Fibroblast of peridontal ligament (primary cell): ENCODE data around the gene HOOK2.

Experiments used
- DNase-seq: peaks from one replicate; pipeline ENCODE4 v3.0.0-alpha.2; 2010; ENCODE audit errors: extremely low read depth

Gene HOOK2

DNA sequence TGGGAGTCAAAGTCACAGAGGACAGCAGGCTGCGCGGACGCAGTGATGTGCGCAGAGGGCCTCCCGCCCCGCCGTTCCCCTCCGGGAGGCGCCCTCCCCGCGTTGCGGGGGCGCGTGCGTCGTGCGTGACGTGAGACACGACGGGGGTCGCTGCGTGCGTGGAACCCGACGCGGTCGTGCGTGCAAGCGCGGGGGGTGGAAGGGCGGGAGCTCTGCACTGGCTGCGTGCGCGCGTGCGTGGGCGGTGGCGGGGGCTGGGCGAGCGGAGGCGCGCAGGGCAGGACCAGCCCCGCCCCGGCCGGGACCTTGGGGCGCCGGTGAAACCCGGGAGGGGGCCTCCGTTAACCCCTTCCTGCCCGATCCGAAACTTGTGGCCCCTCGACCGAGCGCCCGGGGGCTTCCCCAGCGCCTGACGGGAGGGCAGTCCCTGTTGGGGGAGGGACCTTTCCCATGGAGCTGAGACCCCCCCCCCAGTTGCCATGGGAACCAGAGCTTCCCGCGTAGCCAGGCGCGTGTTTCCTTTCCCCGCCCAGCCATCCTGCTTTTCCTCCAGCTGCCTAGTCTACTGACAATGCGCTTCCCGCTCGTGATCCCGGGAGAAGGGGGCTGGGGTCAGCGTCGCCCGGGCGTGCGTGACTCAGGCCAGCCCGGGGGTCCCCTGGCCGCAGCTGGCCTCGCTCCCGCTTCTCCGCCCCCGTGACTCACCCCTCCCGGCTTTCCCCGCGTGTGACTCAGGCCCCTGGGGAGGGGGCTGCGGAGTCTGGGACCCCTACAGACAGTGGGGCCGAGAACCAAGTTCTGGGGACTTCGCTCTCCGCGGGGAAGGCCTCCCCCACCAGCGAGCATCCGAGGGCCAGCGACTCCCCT, 7.3 kb upstream of the HOOK2 start:
- peak; percentile 82 for DNase-seq

GRCh38 chr19:12782174-12782423, 6.7 kb upstream of the HOOK2 start:
- no peak for DNase-seq

GRCh38 chr19:12779162-12779993, 4.0 kb upstream of the HOOK2 start:
- peak; percentile 91 for DNase-seq

GRCh38 chr19:12778905-12779161, 3.5 kb upstream of the HOOK2 start:
- no peak for DNase-seq

DNA sequence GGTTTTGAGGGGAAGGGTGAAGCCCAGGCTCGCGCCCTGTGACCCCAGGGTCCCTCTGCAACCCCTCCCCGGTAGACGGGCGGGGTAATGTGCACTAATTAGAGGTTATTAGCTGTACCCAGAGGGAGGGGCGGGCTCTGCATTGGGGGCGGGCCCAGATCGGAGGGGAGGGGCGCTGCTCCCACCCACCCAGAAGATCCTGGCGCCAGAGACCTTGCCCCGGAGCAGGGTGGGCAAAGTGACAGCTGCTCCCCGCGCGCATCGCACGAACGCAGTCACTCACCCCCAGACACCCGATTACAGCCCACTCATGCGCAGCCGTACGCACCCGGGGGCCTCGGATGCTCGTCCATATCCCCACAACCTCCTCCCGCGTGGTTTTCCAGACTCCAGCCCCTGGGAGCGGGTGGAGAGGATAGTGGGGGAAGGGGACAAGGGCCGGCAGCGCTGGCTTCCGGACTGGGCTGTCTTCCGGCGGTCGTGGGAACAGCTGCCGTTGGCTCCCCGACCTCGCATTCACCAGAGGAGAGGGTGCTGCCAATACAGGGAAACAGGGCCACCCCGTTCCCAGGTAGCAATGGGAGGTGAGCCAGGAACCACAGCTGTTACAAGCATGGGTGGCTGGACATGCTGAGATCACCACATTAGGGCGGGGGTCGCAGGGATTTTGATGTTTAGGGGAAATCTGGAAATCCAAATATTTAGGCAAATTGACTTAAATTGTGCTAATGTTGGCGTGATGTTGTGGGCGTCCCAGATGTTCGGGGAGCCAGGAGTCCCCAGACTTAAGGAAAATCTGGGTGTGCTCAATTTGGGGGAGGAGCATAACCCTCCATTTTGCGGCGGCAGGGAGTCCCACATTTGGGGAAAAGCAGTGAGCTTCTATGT, 2.9 kb upstream of the HOOK2 start:
- DNase-seq, result peak; percentile 73

GRCh38 chr19:12777217-12778016, 2.1 kb upstream of the HOOK2 start:
- DNase-seq, result peak; percentile 71

DNA sequence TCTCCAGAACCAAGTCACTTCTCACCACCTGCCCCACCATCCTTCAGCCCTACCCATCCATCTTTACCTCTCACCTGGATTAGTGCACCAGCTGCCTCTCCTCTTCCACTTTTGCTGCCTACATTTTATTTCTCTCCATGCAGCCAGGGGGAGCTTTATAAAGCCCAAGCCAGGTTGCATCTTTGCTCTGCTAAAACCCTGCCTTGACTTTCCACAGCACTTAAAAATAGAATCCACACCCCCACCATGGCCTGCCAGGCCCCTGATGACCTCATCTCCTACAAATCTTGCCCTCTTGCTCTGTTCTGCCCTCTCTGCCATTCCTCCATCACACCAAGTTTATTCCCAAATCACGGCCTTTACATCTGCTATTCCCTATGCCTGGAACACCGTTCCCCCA, 1.8 kb downstream of the HOOK2 start:
- DNase-seq, result peak; percentile 73

DNA sequence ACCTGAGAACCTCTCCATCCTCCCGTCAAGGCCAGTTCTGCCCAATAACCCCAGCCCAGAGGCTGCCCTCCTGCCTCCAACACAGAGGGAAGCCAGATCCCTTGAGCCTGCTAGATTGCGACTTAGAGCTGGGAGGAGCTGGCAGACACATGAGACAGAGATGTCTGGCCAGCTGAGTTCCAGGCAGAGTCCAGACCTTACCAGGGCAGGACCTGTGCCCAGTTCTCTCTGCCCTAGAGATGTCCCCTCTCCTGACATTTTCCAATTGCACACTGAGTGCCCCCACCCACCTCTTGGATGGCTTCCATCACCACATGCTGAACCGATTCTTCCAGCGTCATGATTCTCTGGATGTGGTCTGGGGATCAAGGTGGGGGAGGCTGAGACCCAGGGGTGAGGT, 3.0 kb downstream of the HOOK2 start:
- DNase-seq, result no peak

- DNase-seq, result no peak
Observed at GRCh38 chr19:12770922-12771321, 4.4 kb downstream of the HOOK2 start.

GRCh38 chr19:12769689-12770088, 5.7 kb downstream of the HOOK2 start:
- no peak for DNase-seq

DNA sequence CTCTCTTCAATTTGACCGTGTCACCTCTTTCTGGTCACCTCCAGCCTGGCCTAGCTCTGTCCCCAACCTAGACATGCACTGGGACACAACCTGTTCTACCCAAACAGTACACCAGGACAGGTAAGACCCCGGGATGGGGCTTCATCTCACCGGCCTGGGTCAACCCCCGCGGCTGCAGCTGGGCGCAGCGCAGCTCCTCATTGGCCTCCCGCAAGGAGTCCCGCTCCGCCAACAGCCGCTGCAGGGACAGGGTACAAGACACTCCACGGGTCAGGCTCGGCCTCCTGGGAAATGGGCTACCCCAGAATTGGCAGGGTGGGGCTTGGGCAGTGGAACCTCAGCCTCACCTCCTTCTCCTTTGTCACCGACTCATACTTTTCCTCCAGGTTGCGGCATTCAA, 7.7 kb downstream of the HOOK2 start:
- no peak for DNase-seq

DNA sequence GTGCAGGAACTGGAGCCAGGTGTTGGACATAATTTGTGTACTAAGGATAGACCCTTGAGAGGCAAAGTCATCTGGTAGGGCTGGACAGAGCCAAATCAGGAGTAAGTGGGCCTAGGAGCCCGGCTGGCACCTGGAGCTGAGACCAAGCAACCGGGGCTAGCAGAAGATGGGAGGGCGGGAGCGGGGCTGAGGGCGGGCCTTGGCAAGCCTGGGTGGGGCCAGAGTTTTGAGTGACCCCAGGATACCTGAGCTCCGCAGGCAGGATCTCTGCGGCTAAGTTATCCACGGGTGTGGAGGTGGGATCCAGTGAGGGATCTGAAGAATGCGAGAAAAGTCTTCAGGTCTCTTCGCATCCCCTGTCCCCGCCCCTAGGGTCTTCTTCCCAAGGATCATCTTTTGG, 8.2 kb downstream of the HOOK2 start:
- no peak for DNase-seq

GRCh38 chr19:12766051-12766521, 9.3 kb downstream of the HOOK2 start:
- peak; percentile 71 for DNase-seq

DNA sequence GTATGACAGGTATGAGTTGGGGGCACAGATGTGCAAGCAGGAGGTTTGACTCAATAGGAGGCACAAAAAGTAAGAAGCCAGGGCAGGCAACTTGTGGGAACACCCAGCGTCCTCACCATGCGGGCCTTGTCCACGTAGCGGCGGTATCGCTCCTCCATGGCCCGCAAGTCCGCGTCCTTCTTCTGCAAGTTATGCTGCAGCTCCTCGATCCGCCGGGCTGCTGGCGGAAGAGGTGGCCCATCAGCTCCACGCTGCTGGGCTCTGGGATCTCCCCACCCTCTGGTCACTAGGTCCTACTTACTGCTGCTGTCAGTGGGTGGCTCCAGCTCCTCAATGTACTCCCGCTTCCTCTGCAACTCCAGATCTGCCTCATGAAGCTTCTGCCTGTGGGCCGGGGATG, 10.7 kb downstream of the HOOK2 start:
- no peak for DNase-seq

DNA sequence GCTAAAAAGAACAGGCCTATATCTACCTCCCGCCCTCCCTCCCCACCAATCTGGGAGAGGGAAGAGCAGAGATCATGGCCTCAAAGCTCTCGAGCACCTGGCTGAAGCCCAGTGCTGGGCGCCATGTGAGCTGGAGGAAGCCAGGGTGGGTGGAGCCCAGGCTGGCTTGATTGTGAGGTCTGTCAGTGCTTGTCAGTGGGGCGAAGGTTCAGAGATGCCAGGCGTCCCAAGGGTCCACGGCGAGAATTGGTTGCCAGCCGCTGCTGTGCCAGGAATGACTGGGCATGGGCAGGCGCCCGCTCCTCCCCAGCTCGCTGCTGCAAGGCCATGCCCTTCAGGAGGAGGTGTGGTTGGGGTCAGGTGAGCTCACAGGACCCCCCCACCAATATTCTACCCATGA, 12.3 kb downstream of the HOOK2 start:
- DNase-seq, result no peak

DNA sequence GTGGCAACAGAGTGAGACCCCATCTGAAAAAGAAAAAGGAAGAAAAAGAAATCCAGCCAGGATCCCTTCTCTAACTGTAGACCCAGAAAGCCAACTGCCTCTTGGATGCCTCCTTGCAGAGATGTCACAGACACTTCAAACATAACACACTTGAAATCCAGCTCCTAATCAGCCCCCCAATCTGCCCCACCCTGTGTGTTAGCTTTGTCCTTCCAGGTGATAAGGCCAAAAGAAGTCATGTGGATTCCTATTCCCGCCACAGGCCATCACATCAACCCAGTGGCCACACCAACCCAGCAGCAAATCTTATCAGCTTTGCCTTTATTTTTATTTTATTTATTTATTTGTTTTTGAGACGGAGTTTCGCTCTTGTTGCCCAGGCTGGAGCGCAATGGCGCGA, 15.7 kb downstream of the HOOK2 start:
- DNase-seq, result no peak

DNA sequence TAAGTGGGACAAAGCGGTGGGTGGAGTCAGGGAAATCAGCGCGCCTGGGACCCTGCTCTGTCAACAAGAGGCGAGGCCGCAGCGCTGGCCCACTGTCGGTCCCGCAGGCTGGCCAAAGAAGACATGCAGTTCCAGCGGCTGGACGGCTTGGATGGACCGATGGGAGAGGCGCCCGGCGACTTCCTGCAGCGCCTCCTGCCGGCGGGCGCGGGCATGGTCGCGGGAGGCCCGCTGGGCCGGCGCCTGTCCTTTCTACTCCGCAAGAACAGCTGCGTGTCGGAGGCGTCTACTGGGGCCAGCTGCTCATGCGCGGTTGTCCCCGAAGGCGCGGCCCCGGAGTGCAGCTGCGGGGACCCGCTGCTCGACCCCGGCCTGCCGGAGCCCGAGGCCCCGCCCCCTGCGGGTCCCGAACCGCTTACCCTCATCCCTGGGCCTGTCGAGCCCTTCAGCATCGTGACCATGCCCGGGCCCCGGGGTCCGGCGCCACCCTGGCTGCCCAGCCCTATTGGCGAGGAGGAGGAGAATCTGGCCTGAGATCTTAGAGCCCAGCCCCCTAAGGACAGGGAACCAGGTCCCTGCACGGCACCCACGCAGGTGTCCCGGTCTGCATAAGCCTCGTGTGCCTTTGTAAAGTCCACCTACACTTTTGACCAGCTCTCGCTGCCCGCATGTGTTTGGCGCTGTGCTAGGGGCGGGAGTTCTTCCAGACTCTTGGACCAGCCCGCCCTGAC, 17.6 kb downstream of the HOOK2 start:
- DNase-seq, result peak; percentile 62

DNA sequence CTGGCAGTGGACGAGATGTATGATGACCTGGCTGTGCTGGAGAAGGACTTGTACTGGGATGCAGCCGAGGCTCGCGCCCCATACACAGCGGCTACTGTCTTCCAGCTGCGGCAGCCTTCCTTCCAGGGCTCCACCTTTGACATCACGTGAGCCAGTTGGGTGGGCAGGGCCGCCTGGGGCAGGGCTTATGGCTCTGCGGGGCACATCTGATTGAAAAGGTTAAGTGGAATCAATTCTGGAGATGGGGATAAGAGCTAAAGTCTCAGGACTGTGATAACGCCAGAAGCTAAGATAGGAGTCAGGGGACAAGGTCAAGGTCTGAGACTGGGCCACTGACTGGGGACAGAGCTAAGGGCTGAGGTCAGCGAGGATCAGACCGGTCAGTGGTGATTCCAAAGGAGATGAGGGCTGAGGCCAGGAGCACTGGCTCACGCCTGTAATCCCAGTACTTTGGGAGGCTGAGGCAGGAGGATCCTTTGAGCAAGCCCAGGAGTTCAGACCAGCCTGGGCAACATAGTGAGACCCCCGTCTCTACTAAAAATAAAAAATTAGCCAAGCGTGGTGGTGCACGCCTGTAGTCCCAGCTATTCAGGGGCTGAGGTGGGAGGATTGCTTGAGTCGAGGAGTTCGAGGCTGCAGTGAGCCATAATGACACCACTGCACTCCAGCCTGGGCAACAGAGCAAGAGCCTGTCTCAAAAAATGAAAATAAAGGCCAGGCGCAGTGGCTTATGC, 19.0 kb downstream of the HOOK2 start:
- DNase-seq, result no peak

DNA sequence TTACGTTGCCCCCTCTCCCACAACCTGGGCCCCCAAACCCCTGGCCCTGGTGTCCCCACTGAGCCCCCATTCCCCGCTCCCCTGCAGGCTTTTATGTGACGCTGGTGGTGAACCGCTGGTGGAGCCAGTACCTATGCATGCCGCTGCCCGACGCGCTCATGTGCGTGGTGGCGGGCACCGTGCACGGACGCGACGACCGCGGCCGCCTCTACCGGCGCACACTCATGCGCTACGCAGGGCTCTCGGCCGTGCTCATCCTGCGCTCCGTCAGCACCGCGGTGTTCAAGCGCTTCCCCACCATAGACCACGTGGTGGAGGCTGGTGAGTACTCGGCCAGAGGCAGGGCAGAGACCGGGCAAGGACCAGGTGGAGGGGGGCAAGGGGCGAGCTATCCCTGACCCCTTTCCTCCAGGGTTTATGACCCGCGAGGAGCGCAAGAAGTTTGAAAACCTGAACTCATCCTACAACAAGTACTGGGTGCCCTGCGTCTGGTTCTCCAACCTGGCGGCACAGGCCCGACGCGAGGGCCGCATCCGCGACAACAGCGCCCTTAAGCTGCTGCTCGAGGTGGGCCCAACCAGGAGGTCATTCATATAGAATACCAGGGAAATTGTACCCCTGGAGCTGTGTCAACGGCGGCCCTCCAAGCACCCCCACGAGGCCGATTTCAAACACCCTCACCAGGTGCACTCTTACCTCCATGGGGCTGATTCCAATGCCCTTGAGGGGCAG, 20.7 kb downstream of the HOOK2 start:
- DNase-seq, result no peak
